NCI-H1105 treated with DMSO at 0.1 percent for 48 hours (cell line): Measurements from ENCODE around the gene CASP12.

Experiments used
- DNase-seq: peaks from one replicate; lab custom pipeline; 2025; lab: John Stamatoyannopoulos, UW

The CASP12 gene

GRCh38 chr11:104892723-104893511 lies 5.3 kb downstream of the CASP12 start:
- DNase-seq, result no peak

GRCh38 chr11:104891135-104891534 lies 7.1 kb downstream of the CASP12 start:
- no peak for DNase-seq

- no peak for DNase-seq
Measured at GRCh38 chr11:104883342-104883741, 14.9 kb downstream of the CASP12 start.

- DNase-seq, result no peak
Measured at GRCh38 chr11:104881117-104881794, 17.0 kb downstream of the CASP12 start.

- DNase-seq, result no peak
Measured at GRCh38 chr11:104879514-104880190, 18.6 kb downstream of the CASP12 start.

GRCh38 chr11:104876861-104877431 lies 21.3 kb downstream of the CASP12 start:
- DNase-seq, result no peak

GRCh38 chr11:104876324-104876723 lies 21.9 kb downstream of the CASP12 start:
- DNase-seq, result no peak

GRCh38 chr11:104873252-104873651 lies 25.0 kb downstream of the CASP12 start:
- DNase-seq, result no peak

GRCh38 chr11:104872393-104872792 lies 25.9 kb downstream of the CASP12 start:
- no peak for DNase-seq

GRCh38 chr11:104870910-104871309 lies 27.4 kb downstream of the CASP12 start:
- no peak for DNase-seq

GRCh38 chr11:104866815-104867214 lies 31.4 kb downstream of the CASP12 start:
- no peak for DNase-seq

- DNase-seq, result no peak
Measured at GRCh38 chr11:104858882-104859775, 39.1 kb downstream of the CASP12 start.

- DNase-seq, result no peak
Measured at GRCh38 chr11:104856607-104857006, 41.7 kb downstream of the CASP12 start.

GRCh38 chr11:104855965-104856364 lies 42.3 kb downstream of the CASP12 start:
- DNase-seq, result no peak

- DNase-seq, result no peak
Measured at GRCh38 chr11:104853276-104853675, 45.0 kb downstream of the CASP12 start.

- no peak for DNase-seq
Measured at GRCh38 chr11:104852811-104853210, 45.4 kb downstream of the CASP12 start.

- no peak for DNase-seq
Measured at GRCh38 chr11:104846216-104846615, 52.0 kb downstream of the CASP12 start.

GRCh38 chr11:104844451-104844850 lies 53.8 kb downstream of the CASP12 start:
- DNase-seq, result no peak

GRCh38 chr11:104843150-104843836 lies 55.0 kb downstream of the CASP12 start:
- DNase-seq, result no peak

GRCh38 chr11:104841973-104842525 lies 56.2 kb downstream of the CASP12 start:
- DNase-seq, result no peak

- DNase-seq, result no peak
Measured at GRCh38 chr11:104841185-104841584, 57.1 kb downstream of the CASP12 start.
